Fibroblast of lung (primary cell): ENCODE results near the gene PCSK6.

Source experiments
- EZH2 ChIP-seq: IDR thresholded peaks from 2 replicates; pipeline ENCODE4 v1.5.1; 2012; ENCODE audit warnings: low read length, control low read depth, mild to moderate bottlenecking; ENCODE audit errors: missing control alignments
- TF ChIP-seq, protein P1 (sequence below), 2 donors: IDR thresholded peaks in 1 of 2; conservative IDR thresholded peaks in 1 of 2; 1 replicate in 1 of 2; 2 replicates in 1 of 2; pipeline ENCODE4 v1.5.1; 2011 to 2012; ENCODE audit warnings: low read length in 2 of 2, control low read depth in 1 of 2, inconsistent platforms in 1 of 2, low read depth in 1 of 2, mild to moderate bottlenecking in 1 of 2

DNA sequence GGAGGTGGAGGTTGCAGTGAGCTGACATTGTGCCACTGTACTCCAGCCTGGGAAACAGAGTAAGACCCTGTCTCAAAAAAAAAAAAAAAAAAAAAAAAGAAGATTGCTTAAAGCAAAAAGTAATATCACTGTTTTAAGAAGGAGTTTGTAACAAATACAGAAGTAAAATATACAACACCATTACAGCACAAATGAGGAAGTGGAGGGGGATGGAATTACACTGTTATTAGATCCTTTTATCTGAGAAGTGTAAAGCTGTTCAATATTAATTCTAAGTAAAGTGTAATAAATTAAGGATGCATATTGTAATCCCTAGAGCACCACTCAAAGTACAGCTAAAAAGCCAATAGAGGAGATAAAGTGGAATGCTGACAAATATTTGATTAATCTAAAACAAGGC lies 147.5 kb downstream of the PCSK6 start:
- TF ChIP-seq, protein P1, sequence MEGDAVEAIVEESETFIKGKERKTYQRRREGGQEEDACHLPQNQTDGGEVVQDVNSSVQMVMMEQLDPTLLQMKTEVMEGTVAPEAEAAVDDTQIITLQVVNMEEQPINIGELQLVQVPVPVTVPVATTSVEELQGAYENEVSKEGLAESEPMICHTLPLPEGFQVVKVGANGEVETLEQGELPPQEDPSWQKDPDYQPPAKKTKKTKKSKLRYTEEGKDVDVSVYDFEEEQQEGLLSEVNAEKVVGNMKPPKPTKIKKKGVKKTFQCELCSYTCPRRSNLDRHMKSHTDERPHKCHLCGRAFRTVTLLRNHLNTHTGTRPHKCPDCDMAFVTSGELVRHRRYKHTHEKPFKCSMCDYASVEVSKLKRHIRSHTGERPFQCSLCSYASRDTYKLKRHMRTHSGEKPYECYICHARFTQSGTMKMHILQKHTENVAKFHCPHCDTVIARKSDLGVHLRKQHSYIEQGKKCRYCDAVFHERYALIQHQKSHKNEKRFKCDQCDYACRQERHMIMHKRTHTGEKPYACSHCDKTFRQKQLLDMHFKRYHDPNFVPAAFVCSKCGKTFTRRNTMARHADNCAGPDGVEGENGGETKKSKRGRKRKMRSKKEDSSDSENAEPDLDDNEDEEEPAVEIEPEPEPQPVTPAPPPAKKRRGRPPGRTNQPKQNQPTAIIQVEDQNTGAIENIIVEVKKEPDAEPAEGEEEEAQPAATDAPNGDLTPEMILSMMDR (conservative IDR thresholded peaks at IDR 0.05 in 1 of 2, IDR thresholded peaks at IDR 0.05 in 1 of 2; ENCODE audit: low read depth in 1 of 2, low read length in 2 of 2): no peak
- no peak for TF ChIP-seq EZH2
